ENCODE data around the gene CARS2. TPM values are rescaled to one million over a fixed set of nuclear protein-coding genes. Genes with fewer than 3 reads are reported as not detected.

Gene CARS2
- total and polyA plus RNA-seq, 2 experiments from 2014 or later = 39.0 to 53.5 TPM

- H3K79me2 ChIP-seq (replicated peaks; ENCODE audit: insufficient read depth) = peaks cover 66% of the 10 kb centered on the region
- peak overlapping the region; percentile 89 for H3K4me2 ChIP-seq
- Mint-ChIP-seq H3K4me3 (peak overlapping the region; percentile 98), H3K36me3 (ENCODE audit: low read depth) (peaks cover 22% of the 10 kb centered on the region), H3K9me3 (peaks cover 5% of the 10 kb centered on the region; the same call in 1 of the 3 replicates), H3K27ac (peak overlapping the region; percentile 91), H3K4me1 (peaks cover 18% of the 10 kb centered on the region), H3K27me3 (ENCODE audit: insufficient read depth, low read depth, poor library complexity) (peaks cover 13% of the 10 kb centered on the region)
- no peaks in the 10 kb centered on the region for H3K27me3 ChIP-seq (ENCODE audit: insufficient read depth)
- DNase-seq (ENCODE audit: low spot score) = no peak
- H3K4me1 ChIP-seq (ENCODE audit: insufficient read depth) = peaks cover 18% of the 10 kb centered on the region
- H3K36me3 ChIP-seq (ENCODE audit: insufficient read depth) = no peaks in the 10 kb centered on the region
- no peak overlapping the region for H2AFZ ChIP-seq
- H3K4me3 ChIP-seq = peak overlapping the region; percentile 89
- peaks cover 32% of the 10 kb centered on the region for H4K20me1 ChIP-seq (replicated peaks; ENCODE audit: insufficient read depth)
- no peak for ATAC-seq
- H3F3A ChIP-seq (replicated peaks; ENCODE audit: low read depth) = peaks cover 9% of the 10 kb centered on the region; the same call in 1 of the 2 replicates
- TF ChIP-seq REST (IDR thresholded peaks at IDR 0.05; ENCODE audit: unreplicated experiment) = no peak
- TF ChIP-seq STAT1 (IDR thresholded peaks at IDR 0.05; ENCODE audit: unreplicated experiment) = no peak
- no peaks in the 10 kb centered on the region for H3K9me2 ChIP-seq (ENCODE audit: insufficient read depth)
- no peak overlapping the region; the same call in 1 of the 2 replicates for H3K27ac ChIP-seq (ENCODE audit: low read depth)
These were observed 10.3 kb upstream of the CARS2 start for GRCh38 chr13:110716247-110716515.

- peaks cover 18% of the 10 kb centered on the region for H3K4me1 ChIP-seq (ENCODE audit: insufficient read depth)
- Mint-ChIP-seq H3K4me3 (peak overlapping the region; percentile 98), H3K27ac (peak overlapping the region; percentile 99), H3K27me3 (ENCODE audit: insufficient read depth, low read depth, poor library complexity) (peaks cover 13% of the 10 kb centered on the region), H3K4me1 (peaks cover 20% of the 10 kb centered on the region), H3K36me3 (ENCODE audit: low read depth) (peaks cover 22% of the 10 kb centered on the region), H3K9me3 (peaks cover 5% of the 10 kb centered on the region; the same call in 1 of the 3 replicates)
- peak overlapping the region; percentile 71 for H3K27ac ChIP-seq (ENCODE audit: low read depth)
- H4K20me1 ChIP-seq (replicated peaks; ENCODE audit: insufficient read depth) = peaks cover 32% of the 10 kb centered on the region
- H3K27me3 ChIP-seq (ENCODE audit: insufficient read depth) = no peaks in the 10 kb centered on the region
- H3K36me3 ChIP-seq (ENCODE audit: insufficient read depth) = no peaks in the 10 kb centered on the region
- TF ChIP-seq CREB1 (CRISPR knock-in tag; IDR thresholded peaks at IDR 0.05; ENCODE audit: low read depth) = peak; percentile 17
- peak; percentile 39 for TF ChIP-seq POLR2AphosphoS5 (IDR thresholded peaks at IDR 0.05; ENCODE audit: low read depth)
- TF ChIP-seq NANOG (IDR thresholded peaks at IDR 0.05; ENCODE audit: borderline replicate concordance) = no peak
- no peak for TF ChIP-seq JUNB (IDR thresholded peaks at IDR 0.05; ENCODE audit: unreplicated experiment)
- ATAC-seq (peak; percentile 67), DNase-seq (ENCODE audit: low spot score) (peak; percentile 99)
- no peaks in the 10 kb centered on the region for H3K9me2 ChIP-seq (ENCODE audit: insufficient read depth)
- H3F3A ChIP-seq (replicated peaks; ENCODE audit: low read depth) = peaks cover 9% of the 10 kb centered on the region; the same call in 1 of the 2 replicates
- H3K4me3 ChIP-seq = peak overlapping the region; percentile 89
- H2AFZ ChIP-seq = no peak overlapping the region
- H3K79me2 ChIP-seq (replicated peaks; ENCODE audit: insufficient read depth) = peaks cover 60% of the 10 kb centered on the region
- H3K4me2 ChIP-seq = peak overlapping the region; percentile 89
These were observed 9.7 kb upstream of the CARS2 start for GRCh38 chr13:110715395-110716246.

Measured in GM23338 (cell line).